GM23338 (cell line): ENCODE data around the gene C14orf132. TPM values are rescaled to one million over a fixed set of nuclear protein-coding genes. Genes with fewer than 3 reads are reported as not detected.

Experiments
- ATAC-seq: fragments of 200-7000 bp; cut with Tn5 transposase; 3 replicates; pipeline ENCODE4 v1.9.1; 2020
- DNase-seq: peaks from one replicate; pipeline ENCODE4 v3.0.0-alpha.2; 2015; ENCODE audit warnings: low spot score
- H2AFZ ChIP-seq: fragments of 200-600 bp; sonication (generic); 2 replicates; pipeline ENCODE4 v1.8.0; 2016; ENCODE audit warnings: antibody characterized with exemption, mild to moderate bottlenecking, moderate library complexity
- H3F3A ChIP-seq: fragments of 200-600 bp; sonication (generic); replicated peaks from 2 replicates; pipeline ENCODE4 v1.8.0; 2017; ENCODE audit warnings: antibody characterized with exemption, mixed run types, low read depth
- H3K27ac ChIP-seq: fragments of 200-600 bp; sonication (generic); 2 replicates; pipeline ENCODE4 v1.6.1; 2016; ENCODE audit warnings: low read depth
- H3K27me3 ChIP-seq: fragments of 200-600 bp; sonication (generic); 2 replicates; pipeline ENCODE4 v1.8.0; 2016; ENCODE audit warnings: mild to moderate bottlenecking, mixed run types, moderate library complexity; ENCODE audit not compliant: insufficient read depth
- H3K36me3 ChIP-seq: fragments of 200-600 bp; sonication (generic); 2 replicates; pipeline ENCODE4 v1.8.0; 2016; ENCODE audit warnings: mild to moderate bottlenecking; ENCODE audit not compliant: insufficient read depth
- H3K4me1 ChIP-seq: fragments of 200-600 bp; sonication (generic); 2 replicates; pipeline ENCODE4 v1.8.0; 2016; ENCODE audit warnings: mild to moderate bottlenecking, moderate library complexity; ENCODE audit not compliant: insufficient read depth
- H3K4me2 ChIP-seq: fragments of 200-600 bp; sonication (generic); 2 replicates; pipeline ENCODE4 v1.7.1; 2017; ENCODE audit warnings: mixed run types
- H3K4me3 ChIP-seq: fragments of 200-600 bp; sonication (generic); 2 replicates; pipeline ENCODE4 v1.6.1; 2016; ENCODE audit warnings: mixed run types
- H3K79me2 ChIP-seq: fragments of 200-600 bp; sonication (generic); replicated peaks from 2 replicates; pipeline ENCODE4 v1.8.0; 2017; ENCODE audit warnings: mild to moderate bottlenecking; ENCODE audit not compliant: insufficient read depth
- H3K9me2 ChIP-seq: fragments of 200-600 bp; sonication (generic); 2 replicates; pipeline ENCODE4 v1.8.0; 2017; ENCODE audit not compliant: insufficient read depth
- H4K20me1 ChIP-seq: fragments of 200-600 bp; sonication (generic); replicated peaks from 2 replicates; pipeline ENCODE4 v1.8.0; 2017; ENCODE audit warnings: mild to moderate bottlenecking; ENCODE audit not compliant: insufficient read depth
- H3K27ac Mint-ChIP-seq: 2 replicates; pipeline ENCODE4 v1.8.0; 2020; ENCODE audit warnings: inconsistent platforms, mild to moderate bottlenecking, moderate library complexity, mixed read lengths
- H3K27me3 Mint-ChIP-seq: 3 replicates; pipeline ENCODE4 v1.8.0; 2022; ENCODE audit warnings: low read depth, mild to moderate bottlenecking, moderate library complexity, mixed read lengths, inconsistent platforms; ENCODE audit not compliant: insufficient read depth, poor library complexity
- H3K36me3 Mint-ChIP-seq: 3 replicates; pipeline ENCODE4 v1.8.0; 2021; ENCODE audit warnings: low read depth, mild to moderate bottlenecking, inconsistent platforms, moderate library complexity, mixed read lengths
- H3K4me1 Mint-ChIP-seq: 3 replicates; pipeline ENCODE4 v1.8.0; 2020; ENCODE audit warnings: mild to moderate bottlenecking, inconsistent platforms, mixed read lengths
- H3K4me3 Mint-ChIP-seq: 3 replicates; pipeline ENCODE4 v1.8.0; 2021; ENCODE audit warnings: moderate library complexity, mild to moderate bottlenecking, inconsistent platforms, mixed read lengths
- H3K9me3 Mint-ChIP-seq: 3 replicates; pipeline ENCODE4 v1.8.0; 2020; ENCODE audit warnings: moderate library complexity, mild to moderate bottlenecking, inconsistent platforms, mixed read lengths
- CTCF ChIP-seq, 2 experiments: fragments of 200-600 bp in 1 of 2; sonication (generic) in 1 of 2; conservative IDR thresholded peaks; 2 replicates each; pipeline versions ENCODE4 v1.5.1 to v1.6.1; 2016 to 2017; ENCODE audit warnings: antibody characterized with exemption in 2 of 2, low read depth in 2 of 2, mild to moderate bottlenecking in 2 of 2, moderate library complexity in 1 of 2
- EZH2 ChIP-seq: fragments of 200-600 bp; sonication (generic); IDR thresholded peaks from one replicate; pipeline ENCODE4 v1.8.0; 2017; ENCODE audit warnings: antibody characterized with exemption, mild to moderate bottlenecking, low read depth; ENCODE audit not compliant: unreplicated experiment
- EZH2phosphoT487 ChIP-seq: fragments of 200-600 bp; sonication (generic); IDR thresholded peaks from one replicate; pipeline ENCODE4 v1.8.1; 2018; ENCODE audit warnings: antibody characterized with exemption; ENCODE audit not compliant: unreplicated experiment
- JUNB ChIP-seq: IDR thresholded peaks from one replicate; pipeline ENCODE4 v1.6.1; 2016; ENCODE audit warnings: antibody characterized with exemption; ENCODE audit not compliant: unreplicated experiment
- NANOG ChIP-seq: IDR thresholded peaks from 2 replicates; pipeline ENCODE4 v1.6.1; 2016; ENCODE audit warnings: antibody characterized with exemption, borderline replicate concordance
- POLR2AphosphoS5 ChIP-seq: IDR thresholded peaks from 2 replicates; pipeline ENCODE4 v1.6.1; 2016; ENCODE audit warnings: antibody characterized with exemption, low read depth
- STAT1 ChIP-seq: IDR thresholded peaks from one replicate; pipeline ENCODE4 v1.6.1; 2016; ENCODE audit warnings: antibody characterized with exemption; ENCODE audit not compliant: unreplicated experiment
- ZNF114 ChIP-seq: fragments of 250-450 bp; sonication (Bioruptor Pico); IDR thresholded peaks from 2 replicates; pipeline ENCODE4 v1.5.0; 2020; ENCODE audit warnings: mild to moderate bottlenecking, moderate library complexity
- ZNF331 ChIP-seq: fragments of 250-450 bp; sonication (Bioruptor Pico); IDR thresholded peaks from 2 replicates; pipeline ENCODE4 v1.5.0; 2020; ENCODE audit warnings: low read depth, mild to moderate bottlenecking, moderate library complexity
- polyA plus RNA-seq: library from polyadenylated mRNA; unstranded; fragments of >200 nt; fragmentation: Nextera tagmentation; extraction: Ambion mirVana; gene quantifications from 2 replicates; pipeline ENCODE4 v1.2.1, GENCODE V29; 2016
- total RNA-seq: library from RNA; depleted of rRNA; stranded (reverse); fragments of >200 nt; shearing (Covaris generic); gene quantifications from 2 replicates; pipeline ENCODE4 v1.2.3, GENCODE V29; 2014
- TF ChIP-seq, protein P1 (sequence below): IDR thresholded peaks from 2 replicates; pipeline ENCODE4 v1.6.1; 2016; ENCODE audit warnings: antibody characterized with exemption
- TF ChIP-seq, protein P2 (sequence below): fragments of 250-450 bp; sonication (Bioruptor Pico); IDR thresholded peaks from 2 replicates; pipeline ENCODE4 v1.5.0; 2020; ENCODE audit warnings: mild to moderate bottlenecking, moderate library complexity

Gene C14orf132
- total and polyA plus RNA-seq, 2 experiments from 2014 or later: 13.8 to 16.2 TPM

- no peak for DNase-seq
- H3K27me3 ChIP-seq: 0 out of 2 replicates have a peak, but pooled peaks cover 4% of the 10 kb centered on the region
- H3K36me3 ChIP-seq: no peaks in the 10 kb centered on the region
- no peak overlapping the region for H3K4me3 ChIP-seq
- no peaks in the 10 kb centered on the region; the same call in 1 of the 2 replicates for H3K9me2 ChIP-seq
- Mint-ChIP-seq H3K9me3 (no peaks in the 10 kb centered on the region), H3K27ac (no peak overlapping the region), H3K4me3 (no peak overlapping the region), H3K27me3 (peaks cover 4% of the 10 kb centered on the region), H3K4me1 (no peaks in the 10 kb centered on the region), H3K36me3 (no peaks in the 10 kb centered on the region)
- no peak overlapping the region for H3K27ac ChIP-seq
- H3F3A ChIP-seq: no peaks in the 10 kb centered on the region
- no peaks in the 10 kb centered on the region for H4K20me1 ChIP-seq
- TF ChIP-seq STAT1 (no peak), CTCF (conservative IDR thresholded peaks at IDR 0.05; ENCODE audit: low read depth in 2 of 2) (no peak), POLR2AphosphoS5 (no peak), NANOG (no peak), JUNB (no peak), EZH2 (no peak), ZNF114 (CRISPR knock-in tag) (no peak), EZH2phosphoT487 (no peak), ZNF331 (CRISPR knock-in tag) (no peak)
- TF ChIP-seq, protein P1, sequence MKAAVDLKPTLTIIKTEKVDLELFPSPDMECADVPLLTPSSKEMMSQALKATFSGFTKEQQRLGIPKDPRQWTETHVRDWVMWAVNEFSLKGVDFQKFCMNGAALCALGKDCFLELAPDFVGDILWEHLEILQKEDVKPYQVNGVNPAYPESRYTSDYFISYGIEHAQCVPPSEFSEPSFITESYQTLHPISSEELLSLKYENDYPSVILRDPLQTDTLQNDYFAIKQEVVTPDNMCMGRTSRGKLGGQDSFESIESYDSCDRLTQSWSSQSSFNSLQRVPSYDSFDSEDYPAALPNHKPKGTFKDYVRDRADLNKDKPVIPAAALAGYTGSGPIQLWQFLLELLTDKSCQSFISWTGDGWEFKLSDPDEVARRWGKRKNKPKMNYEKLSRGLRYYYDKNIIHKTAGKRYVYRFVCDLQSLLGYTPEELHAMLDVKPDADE: no peak
- TF ChIP-seq, protein P2, sequence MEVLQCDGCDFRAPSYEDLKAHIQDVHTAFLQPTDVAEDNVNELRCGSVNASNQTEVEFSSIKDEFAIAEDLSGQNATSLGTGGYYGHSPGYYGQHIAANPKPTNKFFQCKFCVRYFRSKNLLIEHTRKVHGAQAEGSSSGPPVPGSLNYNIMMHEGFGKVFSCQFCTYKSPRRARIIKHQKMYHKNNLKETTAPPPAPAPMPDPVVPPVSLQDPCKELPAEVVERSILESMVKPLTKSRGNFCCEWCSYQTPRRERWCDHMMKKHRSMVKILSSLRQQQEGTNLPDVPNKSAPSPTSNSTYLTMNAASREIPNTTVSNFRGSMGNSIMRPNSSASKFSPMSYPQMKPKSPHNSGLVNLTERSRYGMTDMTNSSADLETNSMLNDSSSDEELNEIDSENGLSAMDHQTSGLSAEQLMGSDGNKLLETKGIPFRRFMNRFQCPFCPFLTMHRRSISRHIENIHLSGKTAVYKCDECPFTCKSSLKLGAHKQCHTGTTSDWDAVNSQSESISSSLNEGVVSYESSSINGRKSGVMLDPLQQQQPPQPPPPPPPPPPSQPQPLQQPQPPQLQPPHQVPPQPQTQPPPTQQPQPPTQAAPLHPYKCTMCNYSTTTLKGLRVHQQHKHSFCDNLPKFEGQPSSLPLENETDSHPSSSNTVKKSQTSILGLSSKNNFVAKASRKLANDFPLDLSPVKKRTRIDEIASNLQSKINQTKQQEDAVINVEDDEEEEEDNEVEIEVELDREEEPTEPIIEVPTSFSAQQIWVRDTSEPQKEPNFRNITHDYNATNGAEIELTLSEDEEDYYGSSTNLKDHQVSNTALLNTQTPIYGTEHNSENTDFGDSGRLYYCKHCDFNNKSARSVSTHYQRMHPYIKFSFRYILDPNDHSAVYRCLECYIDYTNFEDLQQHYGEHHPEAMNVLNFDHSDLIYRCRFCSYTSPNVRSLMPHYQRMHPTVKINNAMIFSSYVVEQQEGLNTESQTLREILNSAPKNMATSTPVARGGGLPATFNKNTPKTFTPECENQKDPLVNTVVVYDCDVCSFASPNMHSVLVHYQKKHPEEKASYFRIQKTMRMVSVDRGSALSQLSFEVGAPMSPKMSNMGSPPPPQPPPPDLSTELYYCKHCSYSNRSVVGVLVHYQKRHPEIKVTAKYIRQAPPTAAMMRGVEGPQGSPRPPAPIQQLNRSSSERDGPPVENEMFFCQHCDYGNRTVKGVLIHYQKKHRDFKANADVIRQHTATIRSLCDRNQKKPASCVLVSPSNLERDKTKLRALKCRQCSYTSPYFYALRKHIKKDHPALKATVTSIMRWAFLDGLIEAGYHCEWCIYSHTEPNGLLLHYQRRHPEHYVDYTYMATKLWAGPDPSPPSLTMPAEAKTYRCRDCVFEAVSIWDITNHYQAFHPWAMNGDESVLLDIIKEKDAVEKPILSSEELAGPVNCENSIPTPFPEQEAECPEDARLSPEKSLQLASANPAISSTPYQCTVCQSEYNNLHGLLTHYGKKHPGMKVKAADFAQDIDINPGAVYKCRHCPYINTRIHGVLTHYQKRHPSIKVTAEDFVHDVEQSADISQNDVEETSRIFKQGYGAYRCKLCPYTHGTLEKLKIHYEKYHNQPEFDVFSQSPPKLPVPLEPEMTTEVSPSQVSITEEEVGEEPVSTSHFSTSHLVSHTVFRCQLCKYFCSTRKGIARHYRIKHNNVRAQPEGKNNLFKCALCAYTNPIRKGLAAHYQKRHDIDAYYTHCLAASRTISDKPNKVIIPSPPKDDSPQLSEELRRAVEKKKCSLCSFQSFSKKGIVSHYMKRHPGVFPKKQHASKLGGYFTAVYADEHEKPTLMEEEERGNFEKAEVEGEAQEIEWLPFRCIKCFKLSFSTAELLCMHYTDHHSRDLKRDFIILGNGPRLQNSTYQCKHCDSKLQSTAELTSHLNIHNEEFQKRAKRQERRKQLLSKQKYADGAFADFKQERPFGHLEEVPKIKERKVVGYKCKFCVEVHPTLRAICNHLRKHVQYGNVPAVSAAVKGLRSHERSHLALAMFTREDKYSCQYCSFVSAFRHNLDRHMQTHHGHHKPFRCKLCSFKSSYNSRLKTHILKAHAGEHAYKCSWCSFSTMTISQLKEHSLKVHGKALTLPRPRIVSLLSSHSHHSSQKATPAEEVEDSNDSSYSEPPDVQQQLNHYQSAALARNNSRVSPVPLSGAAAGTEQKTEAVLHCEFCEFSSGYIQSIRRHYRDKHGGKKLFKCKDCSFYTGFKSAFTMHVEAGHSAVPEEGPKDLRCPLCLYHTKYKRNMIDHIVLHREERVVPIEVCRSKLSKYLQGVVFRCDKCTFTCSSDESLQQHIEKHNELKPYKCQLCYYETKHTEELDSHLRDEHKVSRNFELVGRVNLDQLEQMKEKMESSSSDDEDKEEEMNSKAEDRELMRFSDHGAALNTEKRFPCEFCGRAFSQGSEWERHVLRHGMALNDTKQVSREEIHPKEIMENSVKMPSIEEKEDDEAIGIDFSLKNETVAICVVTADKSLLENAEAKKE (CRISPR knock-in tag): no peak
- H3K4me1 ChIP-seq: no peaks in the 10 kb centered on the region
- no peak for ATAC-seq
- H2AFZ ChIP-seq: no peak overlapping the region
- no peak overlapping the region for H3K4me2 ChIP-seq
- no peaks in the 10 kb centered on the region for H3K79me2 ChIP-seq
Measured at GRCh38 chr14:96131836-96132235, 92.7 kb downstream of the C14orf132 start.
